Liver (tissue), 9 donors: ENCODE data around the gene OTOG. TPM values are rescaled to one million over a fixed set of nuclear protein-coding genes. Genes with fewer than 3 reads are reported as not detected.
"Not testable (repeated sequence)": the region's sequence is repeated elsewhere in the genome, so short reads cannot be mapped to it uniquely, and the experiment has no call there.

Experiments used
- DNase-seq: peaks from one replicate; pipeline ENCODE4 v3.0.0-alpha.2; 2017; ENCODE audit warnings: low spot score
- H3K27ac ChIP-seq, 2 donors: one replicate each; pipeline ENCODE4 v1.7.0; 2013; ENCODE audit warnings: inconsistent platforms in 2 of 2, low read length in 2 of 2, control low read depth in 1 of 2, low read depth in 1 of 2, mild to moderate bottlenecking in 1 of 2
- H3K27me3 ChIP-seq, 4 donors: one replicate each; pipeline versions ENCODE4 v1.6.1 to v1.7.0; 2013; ENCODE audit warnings: low read length in 3 of 4, inconsistent platforms in 1 of 4, mild to moderate bottlenecking in 1 of 4, moderate library complexity in 1 of 4; ENCODE audit not compliant: control insufficient read depth in 4 of 4, insufficient read depth in 4 of 4
- H3K36me3 ChIP-seq, 4 donors: one replicate each; pipeline versions ENCODE4 v1.6.1 to v1.7.0; 2013; ENCODE audit warnings: low read length in 3 of 4, mild to moderate bottlenecking in 3 of 4, low read depth in 1 of 4, moderate library complexity in 1 of 4; ENCODE audit not compliant: control insufficient read depth in 4 of 4, insufficient read depth in 3 of 4
- H3K4me1 ChIP-seq, 4 donors: one replicate each; pipeline versions ENCODE4 v1.6.1 to v1.7.0; 2013; ENCODE audit warnings: low read length in 3 of 4, mild to moderate bottlenecking in 3 of 4, moderate library complexity in 1 of 4; ENCODE audit not compliant: control insufficient read depth in 4 of 4, insufficient read depth in 4 of 4
- H3K4me3 ChIP-seq, 3 donors: one replicate each; pipeline versions ENCODE4 v1.6.1 to v1.7.0; 2013; ENCODE audit warnings: low read length in 3 of 3, control low read depth in 1 of 3, low read depth in 1 of 3, mild to moderate bottlenecking in 1 of 3
- H3K9ac ChIP-seq, 2 donors: one replicate each; pipeline ENCODE4 v1.7.0; 2013; ENCODE audit warnings: low read length in 2 of 2, mild to moderate bottlenecking in 2 of 2, moderate library complexity in 2 of 2, control low read depth in 1 of 2, low read depth in 1 of 2
- H3K9me3 ChIP-seq, 4 donors: one replicate each; pipeline versions ENCODE4 v1.6.1 to v1.7.0; 2013; ENCODE audit warnings: low read length in 3 of 4; ENCODE audit not compliant: control insufficient read depth in 4 of 4
- ATF3 ChIP-seq: IDR thresholded peaks from 2 replicates; pipeline ENCODE4 v1.6.1; 2016; ENCODE audit warnings: antibody characterized with exemption
- EGR1 ChIP-seq, 2 donors: IDR thresholded peaks; 2 replicates each; pipeline ENCODE4 v1.6.1; 2016 to 2018; ENCODE audit warnings: antibody characterized with exemption in 2 of 2, low read depth in 2 of 2
- FOXA1 ChIP-seq: IDR thresholded peaks from 2 replicates; pipeline ENCODE4 v1.6.1; 2016; ENCODE audit warnings: antibody characterized with exemption
- JUND ChIP-seq, 2 donors: IDR thresholded peaks; 2 replicates each; pipeline ENCODE4 v1.6.1; 2016; ENCODE audit warnings: antibody characterized with exemption in 2 of 2
- REST ChIP-seq: IDR thresholded peaks from 2 replicates; pipeline ENCODE4 v1.6.1; 2016; ENCODE audit warnings: antibody characterized with exemption, mild to moderate bottlenecking
- RXRA ChIP-seq, 2 donors: IDR thresholded peaks; 2 replicates each; pipeline ENCODE4 v1.6.1; 2017 to 2018; ENCODE audit warnings: antibody characterized with exemption in 2 of 2, mild to moderate bottlenecking in 1 of 2
- SP1 ChIP-seq: IDR thresholded peaks from 2 replicates; pipeline ENCODE4 v1.6.1; 2018; ENCODE audit warnings: antibody characterized with exemption, mild to moderate bottlenecking
- TAF1 ChIP-seq: conservative IDR thresholded peaks from 2 replicates; pipeline ENCODE4 v1.6.1; 2016; ENCODE audit warnings: antibody characterized with exemption, mild to moderate bottlenecking
- ZBTB33 ChIP-seq: IDR thresholded peaks from 2 replicates; pipeline ENCODE4 v1.6.1; 2016; ENCODE audit warnings: antibody characterized with exemption
- WGBS: extraction: QIAGEN DNeasy Blood & Tissue Kit; methylation state at CpG from one replicate; pipeline ENCODE4 v1.1.7; 2013; 5-methylcytosine and 5-hydroxymethylcytosine counted together
- polyA plus RNA-seq, 2 donors: library from polyadenylated mRNA; stranded (reverse) in 1 of 2; unstranded in 1 of 2; fragments of 200-250 nt in 1 of 2; fragments of >200 nt in 1 of 2; fragmentation: Nextera tagmentation in 1 of 2; extraction: Ambion mirVana in 1 of 2; gene quantifications; one replicate each; pipeline versions ENCODE4 v1.2.1 to v1.2.3, GENCODE V29; 2013 to 2015
- total RNA-seq, 2 donors: library from RNA; depleted of rRNA; stranded (reverse); fragments of >200 nt; gene quantifications; one replicate each; pipeline ENCODE4 v1.2.3, GENCODE V29; 2014
- donor health status: healthy.
- donor health status: healthy.
- donor health status: healthy.
- donor health status: healthy.
- donor health status: healthy.

The OTOG gene
- total and polyA plus RNA-seq, 4 donors, result not detected

- Histone ChIP-seq H3K36me3 (no peaks in the 10 kb centered on the region), H3K9ac (no peak overlapping the region), H3K4me3 (no peak overlapping the region), H3K4me1 (no peaks in the 10 kb centered on the region), H3K27ac (no peak overlapping the region), H3K27me3 (peaks cover 0 to 2% (median 0%) of the 10 kb centered on the region in 4 donors), H3K9me3 (peaks cover 0 to 2% (median 0%) of the 10 kb centered on the region in 4 donors)
- WGBS, result 87% methylated on average over 5 of the region's 5 CpGs
- no peak for DNase-seq
- TF ChIP-seq ZBTB33 (no peak), EGR1 (IDR thresholded peaks at IDR 0.05; ENCODE audit: low read depth in 2 of 2) (no peak), TAF1 (no peak), JUND (IDR thresholded peaks at IDR 0.05) (no peak), REST (no peak), FOXA1 (no peak), SP1 (no peak)
Measured at GRCh38 chr11:17613983-17614382, 66.9 kb downstream of the OTOG start.

GRCh38 chr11:17622711-17623110, 75.7 kb downstream of the OTOG start:
- H3K36me3 ChIP-seq, H3K9me3 ChIP-seq, DNase-seq, H3K4me1 ChIP-seq, H3K27me3 ChIP-seq, H3K4me3 ChIP-seq, H3K27ac ChIP-seq, H3K9ac ChIP-seq: not testable (repeated sequence)
- 86% methylated on average over 4 of the region's 4 CpGs for WGBS

GRCh38 chr11:17629113-17629512, 82.1 kb downstream of the OTOG start:
- no peak overlapping the region for H3K9ac ChIP-seq
- 85% methylated on average over 5 of the region's 5 CpGs for WGBS
- H3K27me3 ChIP-seq, result peaks cover 0 to 3% (median 0%) of the 10 kb centered on the region in 4 donors
- H3K27ac ChIP-seq, result no peak overlapping the region
- no peaks in the 10 kb centered on the region for H3K9me3 ChIP-seq
- DNase-seq, result no peak
- no peaks in the 10 kb centered on the region for H3K4me1 ChIP-seq
- no peak for TF ChIP-seq ATF3
- TF ChIP-seq FOXA1, result no peak
- no peak for TF ChIP-seq RXRA (IDR thresholded peaks at IDR 0.05)
- no peak overlapping the region for H3K4me3 ChIP-seq
- H3K36me3 ChIP-seq, result no peaks in the 10 kb centered on the region
